ENCODE results near the gene PDZD2. TPM values are rescaled to one million over a fixed set of nuclear protein-coding genes. Genes with fewer than 3 reads are reported as not detected.

Gene PDZD2
- total RNA-seq, 1 donor from 2014 or later, result 70.9 TPM

DNA sequence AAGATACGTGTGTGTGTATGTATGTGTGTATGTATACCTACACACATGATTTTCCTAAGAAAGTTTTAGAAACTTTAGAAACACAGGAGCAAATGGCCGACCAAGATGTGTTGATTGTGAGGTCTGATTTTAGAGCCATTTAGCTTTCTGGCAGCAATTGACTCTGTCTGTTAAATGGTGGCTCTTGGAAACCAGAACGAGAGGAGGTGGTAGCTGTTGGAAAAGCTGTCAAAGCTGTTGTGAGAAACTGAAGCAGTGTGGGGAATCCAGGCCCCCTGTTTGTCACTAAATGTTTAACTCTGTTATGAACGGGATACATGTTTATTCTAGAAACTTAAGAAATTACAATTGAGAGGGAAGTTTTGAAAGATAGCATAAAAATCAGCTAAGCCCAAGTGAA, 443.8 kb downstream of the PDZD2 start:
- Histone ChIP-seq H3K27ac (no peak overlapping the region), H3K9me3 (no peaks in the 10 kb centered on the region), H3K27me3 (no peaks in the 10 kb centered on the region), H3K36me3 (peaks cover 13% of the 10 kb centered on the region), H3K4me1 (no peaks in the 10 kb centered on the region), H3K4me3 (no peak overlapping the region)
- TF ChIP-seq, protein P1, sequence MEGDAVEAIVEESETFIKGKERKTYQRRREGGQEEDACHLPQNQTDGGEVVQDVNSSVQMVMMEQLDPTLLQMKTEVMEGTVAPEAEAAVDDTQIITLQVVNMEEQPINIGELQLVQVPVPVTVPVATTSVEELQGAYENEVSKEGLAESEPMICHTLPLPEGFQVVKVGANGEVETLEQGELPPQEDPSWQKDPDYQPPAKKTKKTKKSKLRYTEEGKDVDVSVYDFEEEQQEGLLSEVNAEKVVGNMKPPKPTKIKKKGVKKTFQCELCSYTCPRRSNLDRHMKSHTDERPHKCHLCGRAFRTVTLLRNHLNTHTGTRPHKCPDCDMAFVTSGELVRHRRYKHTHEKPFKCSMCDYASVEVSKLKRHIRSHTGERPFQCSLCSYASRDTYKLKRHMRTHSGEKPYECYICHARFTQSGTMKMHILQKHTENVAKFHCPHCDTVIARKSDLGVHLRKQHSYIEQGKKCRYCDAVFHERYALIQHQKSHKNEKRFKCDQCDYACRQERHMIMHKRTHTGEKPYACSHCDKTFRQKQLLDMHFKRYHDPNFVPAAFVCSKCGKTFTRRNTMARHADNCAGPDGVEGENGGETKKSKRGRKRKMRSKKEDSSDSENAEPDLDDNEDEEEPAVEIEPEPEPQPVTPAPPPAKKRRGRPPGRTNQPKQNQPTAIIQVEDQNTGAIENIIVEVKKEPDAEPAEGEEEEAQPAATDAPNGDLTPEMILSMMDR (IDR thresholded peaks at IDR 0.05), result no peak
- ATAC-seq (no peak), DNase-seq (no peak)
- intact Hi-C loops (cut with DNase I), result no loop called here

GRCh38 chr5:32083981-32084430, 445.1 kb downstream of the PDZD2 start:
- DNase-seq, result no peak
- intact Hi-C loops (cut with DNase I), result no loop called here
- Histone ChIP-seq H3K27ac (no peak overlapping the region), H3K36me3 (peaks cover 24% of the 10 kb centered on the region), H3K4me1 (no peaks in the 10 kb centered on the region), H3K9me3 (no peaks in the 10 kb centered on the region), H3K27me3 (no peaks in the 10 kb centered on the region), H3K4me3 (no peak overlapping the region)
- peak; percentile 63 for ATAC-seq
- TF ChIP-seq, protein P1 (IDR thresholded peaks at IDR 0.05), result no peak

DNA sequence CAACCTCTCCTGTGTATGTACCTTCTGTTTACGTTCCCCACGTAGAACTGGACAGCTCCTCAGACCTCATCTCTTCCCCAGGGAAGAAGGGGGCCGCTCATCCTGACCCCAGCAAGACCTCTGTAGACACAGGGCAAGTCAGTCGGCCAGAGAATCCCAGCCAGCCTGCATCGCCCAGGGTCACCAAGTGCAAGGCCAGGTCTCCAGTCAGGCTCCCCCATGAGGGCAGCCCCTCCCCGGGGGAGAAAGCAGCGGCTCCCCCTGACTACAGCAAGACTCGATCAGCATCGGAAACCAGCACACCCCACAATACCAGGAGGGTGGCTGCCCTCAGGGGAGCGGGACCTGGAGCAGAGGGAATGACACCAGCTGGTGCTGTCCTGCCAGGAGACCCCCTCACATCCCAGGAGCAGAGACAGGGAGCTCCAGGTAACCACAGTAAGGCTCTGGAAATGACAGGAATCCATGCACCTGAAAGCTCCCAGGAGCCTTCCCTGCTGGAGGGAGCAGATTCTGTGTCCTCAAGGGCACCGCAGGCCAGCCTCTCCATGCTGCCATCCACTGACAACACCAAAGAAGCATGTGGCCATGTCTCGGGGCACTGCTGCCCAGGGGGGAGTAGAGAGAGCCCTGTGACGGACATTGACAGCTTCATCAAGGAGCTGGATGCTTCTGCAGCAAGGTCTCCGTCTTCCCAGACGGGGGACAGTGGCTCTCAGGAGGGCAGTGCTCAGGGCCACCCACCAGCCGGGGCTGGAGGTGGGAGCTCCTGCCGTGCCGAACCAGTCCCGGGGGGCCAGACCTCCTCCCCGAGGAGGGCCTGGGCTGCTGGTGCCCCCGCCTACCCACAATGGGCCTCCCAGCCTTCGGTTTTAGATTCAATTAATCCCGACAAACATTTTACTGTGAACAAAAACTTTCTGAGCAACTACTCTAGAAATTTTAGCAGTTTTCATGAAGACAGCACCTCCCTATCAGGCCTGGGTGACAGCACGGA, 448.5 kb downstream of the PDZD2 start:
- peaks cover 24% of the 10 kb centered on the region for H3K36me3 ChIP-seq
- intact Hi-C loops (cut with DNase I), result no loop called here

GRCh38 chr5:32088214-32088613, 449.3 kb downstream of the PDZD2 start:
- ATAC-seq, result no peak
- no peaks in the 10 kb centered on the region for H3K27me3 ChIP-seq
- H3K36me3 ChIP-seq, result peaks cover 24% of the 10 kb centered on the region
- intact Hi-C loops (cut with DNase I), result no loop called here
- no peaks in the 10 kb centered on the region for H3K4me1 ChIP-seq
- TF ChIP-seq, protein P1 (IDR thresholded peaks at IDR 0.05), result no peak
- no peaks in the 10 kb centered on the region for H3K9me3 ChIP-seq
- no peak for DNase-seq
- H3K27ac ChIP-seq, result no peak overlapping the region
- H3K4me3 ChIP-seq, result no peak overlapping the region

More for the DNA sequence above, 448.5 kb downstream of the PDZD2 start:
- Histone ChIP-seq H3K27me3 (no peaks in the 10 kb centered on the region), H3K27ac (no peak overlapping the region), H3K4me1 (no peaks in the 10 kb centered on the region), H3K4me3 (no peak overlapping the region), H3K9me3 (no peaks in the 10 kb centered on the region)
- ATAC-seq (no peak), DNase-seq (peak; percentile 52)
- TF ChIP-seq, protein P1 (IDR thresholded peaks at IDR 0.05), result no peak

DNA sequence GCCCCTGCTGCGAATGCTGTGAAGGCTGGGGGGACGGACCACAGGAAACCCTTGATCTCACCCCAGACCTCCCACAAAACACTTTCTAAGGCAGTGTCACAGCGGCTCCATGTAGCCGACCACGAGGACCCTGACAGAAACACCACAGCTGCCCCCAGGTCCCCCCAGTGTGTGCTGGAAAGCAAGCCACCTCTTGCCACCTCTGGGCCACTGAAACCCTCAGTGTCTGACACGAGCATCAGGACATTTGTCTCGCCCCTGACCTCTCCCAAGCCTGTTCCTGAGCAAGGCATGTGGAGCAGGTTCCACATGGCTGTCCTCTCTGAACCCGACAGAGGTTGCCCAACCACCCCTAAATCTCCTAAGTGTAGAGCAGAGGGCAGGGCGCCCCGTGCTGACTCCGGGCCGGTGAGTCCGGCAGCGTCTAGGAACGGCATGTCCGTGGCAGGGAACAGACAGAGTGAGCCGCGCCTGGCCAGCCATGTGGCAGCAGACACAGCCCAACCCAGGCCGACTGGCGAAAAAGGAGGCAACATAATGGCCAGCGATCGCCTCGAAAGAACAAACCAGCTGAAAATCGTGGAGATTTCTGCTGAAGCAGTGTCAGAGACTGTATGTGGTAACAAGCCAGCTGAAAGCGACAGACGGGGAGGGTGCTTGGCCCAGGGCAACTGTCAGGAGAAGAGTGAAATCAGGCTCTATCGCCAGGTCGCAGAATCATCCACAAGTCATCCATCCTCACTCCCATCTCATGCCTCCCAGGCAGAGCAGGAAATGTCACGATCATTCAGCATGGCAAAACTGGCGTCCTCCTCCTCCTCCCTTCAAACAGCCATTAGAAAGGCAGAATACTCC, 450.4 kb downstream of the PDZD2 start:
- DNase-seq (peak; percentile 57), ATAC-seq (no peak)
- intact Hi-C loops (cut with DNase I), result no loop called here
- no peak overlapping the region for H3K4me3 ChIP-seq
- no peak overlapping the region for H3K27ac ChIP-seq
- H3K27me3 ChIP-seq, result no peaks in the 10 kb centered on the region
- H3K9me3 ChIP-seq, result no peaks in the 10 kb centered on the region
- no peaks in the 10 kb centered on the region for H3K4me1 ChIP-seq
- peaks cover 33% of the 10 kb centered on the region for H3K36me3 ChIP-seq
- TF ChIP-seq, protein P1 (IDR thresholded peaks at IDR 0.05), result no peak

Measured in upper lobe of right lung (tissue), 1 donor.